HEK293 (cell line): ENCODE data around the gene LRRC8B.
A peak's percentile ranks its signal among the peaks of the same experiment; 100 is the strongest.

ENCODE experiments used
- CTCF ChIA-PET: fragments of 350-600 bp; formaldehyde crosslinking; extraction: SDS; loops from one replicate; lab custom pipeline; 2021; ENCODE audit warnings: antibody characterized with exemption; lab: Yijun Ruan, JAX
- POLR2A ChIA-PET: fragments of 300-600 bp; formaldehyde crosslinking; extraction: SDS; loops from one replicate; lab custom pipeline; 2020; ENCODE audit warnings: antibody characterized with exemption, inconsistent platforms; lab: Yijun Ruan, JAX
- H3K27ac ChIP-seq: fragments of 200-500 bp; sonication (Bioruptor generic); 2 replicates; pipeline ENCODE4 v1.5.1; 2014; ENCODE audit warnings: low read depth, low read length, control low read depth, inconsistent platforms; ENCODE audit errors: extremely low read depth
- H3K36me3 ChIP-seq, 2 experiments: fragments of 200-500 bp in 1 of 2; sonication (Bioruptor generic) in 1 of 2; 1 replicate in 1 of 2; 2 replicates in 1 of 2; pipeline ENCODE4 v1.5.1; 2014 to 2017; ENCODE audit warnings: inconsistent platforms in 2 of 2, low read length in 2 of 2; ENCODE audit not compliant: control insufficient read depth in 2 of 2, insufficient read depth in 1 of 2
- H3K4me1 ChIP-seq: fragments of 200-500 bp; sonication (Bioruptor generic); 2 replicates; pipeline ENCODE4 v1.5.1; 2014; ENCODE audit warnings: mild to moderate bottlenecking, low read length, inconsistent platforms; ENCODE audit not compliant: control insufficient read depth, insufficient read depth
- H3K4me3 ChIP-seq: 2 replicates; pipeline ENCODE4 v1.5.1; 2011; ENCODE audit warnings: low read depth, mild to moderate bottlenecking, control low read depth, low read length, moderate library complexity
- H3K9me3 ChIP-seq: fragments of 200-500 bp; sonication (Bioruptor generic); 2 replicates; pipeline ENCODE4 v1.5.1; 2014; ENCODE audit warnings: low read depth, low read length, inconsistent platforms; ENCODE audit not compliant: control insufficient read depth, insufficient read depth
- GFI1B ChIP-seq: fragments of 450-650 bp; formaldehyde crosslinking; IDR thresholded peaks from 2 replicates; pipeline ENCODE4 v1.5.1; 2016; ENCODE audit warnings: missing biosample characterization, missing genetic modification characterization
- GLIS2 ChIP-seq: fragments of 450-650 bp; formaldehyde crosslinking; IDR thresholded peaks from 2 replicates; pipeline ENCODE4 v1.5.1; 2016; ENCODE audit warnings: missing biosample characterization, missing genetic modification characterization
- HOXD13 ChIP-seq: sonication (generic); formaldehyde crosslinking; IDR thresholded peaks from 2 replicates; pipeline ENCODE4 v1.8.0; 2022; ENCODE audit warnings: missing genetic modification reagents, borderline replicate concordance
- KLF8 ChIP-seq: fragments of 450-650 bp; formaldehyde crosslinking; IDR thresholded peaks from 2 replicates; pipeline ENCODE4 v1.5.1; 2016; ENCODE audit warnings: missing biosample characterization, missing genetic modification characterization
- MZF1 ChIP-seq: fragments of 450-650 bp; formaldehyde crosslinking; IDR thresholded peaks from 2 replicates; pipeline ENCODE4 v1.5.1; 2017; ENCODE audit warnings: missing biosample characterization, missing genetic modification characterization, borderline replicate concordance
- SCRT2 ChIP-seq: fragments of 450-650 bp; formaldehyde crosslinking; IDR thresholded peaks from 2 replicates; pipeline ENCODE4 v1.5.1; 2016; ENCODE audit warnings: missing biosample characterization, missing genetic modification characterization
- SP7 ChIP-seq: fragments of 450-650 bp; formaldehyde crosslinking; IDR thresholded peaks from 2 replicates; pipeline ENCODE4 v1.5.1; 2016; ENCODE audit warnings: missing biosample characterization, missing genetic modification characterization
- ZBTB20 ChIP-seq: fragments of 450-650 bp; formaldehyde crosslinking; IDR thresholded peaks from 2 replicates; pipeline ENCODE4 v1.5.1; 2016; ENCODE audit warnings: missing biosample characterization, missing genetic modification characterization
- ZIC2 ChIP-seq: fragments of 450-650 bp; formaldehyde crosslinking; IDR thresholded peaks from 2 replicates; pipeline ENCODE4 v1.5.1; 2016; ENCODE audit warnings: missing biosample characterization, missing genetic modification characterization
- ZNF132 ChIP-seq: fragments of 450-650 bp; formaldehyde crosslinking; IDR thresholded peaks from 2 replicates; pipeline ENCODE4 v1.5.1; 2017; ENCODE audit warnings: missing biosample characterization, missing genetic modification characterization, borderline replicate concordance
- ZNF157 ChIP-seq: fragments of 450-650 bp; formaldehyde crosslinking; IDR thresholded peaks from 2 replicates; pipeline ENCODE4 v1.5.1; 2016; ENCODE audit warnings: missing biosample characterization, missing genetic modification characterization
- ZNF248 ChIP-seq: fragments of 450-650 bp; formaldehyde crosslinking; IDR thresholded peaks from 2 replicates; pipeline ENCODE4 v1.5.1; 2017; ENCODE audit warnings: missing biosample characterization, missing genetic modification characterization
- ZNF26 ChIP-seq: fragments of 450-650 bp; formaldehyde crosslinking; IDR thresholded peaks from 2 replicates; pipeline ENCODE4 v1.5.1; 2016; ENCODE audit warnings: missing biosample characterization, missing genetic modification characterization
- ZNF335 ChIP-seq: fragments of 450-650 bp; formaldehyde crosslinking; conservative IDR thresholded peaks from 2 replicates; pipeline ENCODE4 v1.5.1; 2016; ENCODE audit warnings: missing biosample characterization, missing genetic modification characterization
- ZNF394 ChIP-seq: fragments of 450-650 bp; formaldehyde crosslinking; IDR thresholded peaks from 2 replicates; pipeline ENCODE4 v1.5.1; 2016; ENCODE audit warnings: missing biosample characterization, missing genetic modification characterization, mild to moderate bottlenecking, moderate library complexity, borderline replicate concordance
- ZNF488 ChIP-seq: fragments of 450-650 bp; formaldehyde crosslinking; IDR thresholded peaks from 2 replicates; pipeline ENCODE4 v1.5.1; 2016; ENCODE audit warnings: missing biosample characterization, missing genetic modification characterization
- ZNF501 ChIP-seq: fragments of 450-650 bp; formaldehyde crosslinking; IDR thresholded peaks from 2 replicates; pipeline ENCODE4 v1.5.1; 2016; ENCODE audit warnings: missing biosample characterization, missing genetic modification characterization
- ZNF548 ChIP-seq: fragments of 450-650 bp; formaldehyde crosslinking; IDR thresholded peaks from 2 replicates; pipeline ENCODE4 v1.5.1; 2016; ENCODE audit warnings: missing biosample characterization, missing genetic modification characterization
- ZNF560 ChIP-seq: fragments of 450-650 bp; formaldehyde crosslinking; IDR thresholded peaks from 2 replicates; pipeline ENCODE4 v1.5.1; 2017; ENCODE audit warnings: missing biosample characterization, missing genetic modification characterization, borderline replicate concordance
- ZXDB ChIP-seq: fragments of 450-650 bp; formaldehyde crosslinking; IDR thresholded peaks from 2 replicates; pipeline ENCODE4 v1.5.1; 2016; ENCODE audit warnings: missing biosample characterization, missing genetic modification characterization
- TF ChIP-seq, protein P1 (sequence below): fragments of 450-650 bp; formaldehyde crosslinking; conservative IDR thresholded peaks from 2 replicates; pipeline ENCODE4 v1.5.1; 2016; ENCODE audit warnings: low read depth, missing biosample characterization, missing genetic modification characterization

LRRC8B gene

DNA sequence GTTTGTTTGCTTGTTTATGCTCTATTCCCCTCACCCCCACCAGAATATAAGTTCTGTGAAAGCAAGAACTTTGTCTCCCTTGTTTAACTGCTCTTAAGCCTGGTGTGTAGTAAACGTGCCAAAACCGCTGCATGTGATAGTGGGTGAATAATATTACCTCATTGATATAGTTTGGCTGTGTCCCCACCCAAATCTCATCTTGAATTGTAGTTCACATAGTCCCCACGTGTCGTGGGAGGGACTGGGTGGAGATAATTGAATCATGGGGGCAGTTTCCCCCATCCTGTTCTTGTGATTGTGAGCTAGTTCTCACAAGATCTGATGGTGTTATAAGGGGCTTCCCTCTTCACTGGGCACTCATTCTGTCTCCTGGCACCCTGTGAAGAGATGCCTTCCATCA, 7.6 kb downstream of the LRRC8B start:
- no peaks in the 10 kb centered on the region for H3K9me3 ChIP-seq
- CTCF ChIA-PET: interaction anchor here (0.6 kb wide), 1 partner anchor 13 kb away, joined by 3 read pairs; no protein-coding TSS in a partner anchor
- H3K4me3 ChIP-seq: no peak overlapping the region
- peak; percentile 74; the same call in 1 of the 2 replicates for TF ChIP-seq MZF1 (tag by site-specific recombination)
- no peak for TF ChIP-seq HOXD13 (CRISPR knock-in tag)
- H3K4me1 ChIP-seq: no peaks in the 10 kb centered on the region
- no peak overlapping the region for H3K27ac ChIP-seq
- POLR2A ChIA-PET: no interaction called here
- H3K36me3 ChIP-seq: peaks cover 0 to 3% of the 10 kb centered on the region in 2 experiments; a peak in 1 of 3 replicates

GRCh38 chr1:89532866-89533265, 8.2 kb downstream of the LRRC8B start:
- POLR2A ChIA-PET: no interaction called here
- TF ChIP-seq ZIC2 (tag by site-specific recombination) (no peak), GFI1B (no peak), ZNF488 (tag by site-specific recombination) (no peak), ZNF132 (no peak), ZXDB (tag by site-specific recombination) (no peak), ZNF394 (tag by site-specific recombination) (no peak), ZNF26 (tag by site-specific recombination) (no peak), ZNF335 (tag by site-specific recombination) (no peak), ZNF157 (tag by site-specific recombination) (no peak), HOXD13 (CRISPR knock-in tag) (no peak), GLIS2 (tag by site-specific recombination) (no peak), ZBTB20 (no peak), SCRT2 (tag by site-specific recombination) (no peak), ZNF560 (tag by site-specific recombination) (no peak), SP7 (no peak), ZNF501 (tag by site-specific recombination) (no peak), ZNF548 (tag by site-specific recombination) (no peak), ZNF248 (tag by site-specific recombination) (no peak), KLF8 (tag by site-specific recombination) (no peak)
- TF ChIP-seq, protein P1, sequence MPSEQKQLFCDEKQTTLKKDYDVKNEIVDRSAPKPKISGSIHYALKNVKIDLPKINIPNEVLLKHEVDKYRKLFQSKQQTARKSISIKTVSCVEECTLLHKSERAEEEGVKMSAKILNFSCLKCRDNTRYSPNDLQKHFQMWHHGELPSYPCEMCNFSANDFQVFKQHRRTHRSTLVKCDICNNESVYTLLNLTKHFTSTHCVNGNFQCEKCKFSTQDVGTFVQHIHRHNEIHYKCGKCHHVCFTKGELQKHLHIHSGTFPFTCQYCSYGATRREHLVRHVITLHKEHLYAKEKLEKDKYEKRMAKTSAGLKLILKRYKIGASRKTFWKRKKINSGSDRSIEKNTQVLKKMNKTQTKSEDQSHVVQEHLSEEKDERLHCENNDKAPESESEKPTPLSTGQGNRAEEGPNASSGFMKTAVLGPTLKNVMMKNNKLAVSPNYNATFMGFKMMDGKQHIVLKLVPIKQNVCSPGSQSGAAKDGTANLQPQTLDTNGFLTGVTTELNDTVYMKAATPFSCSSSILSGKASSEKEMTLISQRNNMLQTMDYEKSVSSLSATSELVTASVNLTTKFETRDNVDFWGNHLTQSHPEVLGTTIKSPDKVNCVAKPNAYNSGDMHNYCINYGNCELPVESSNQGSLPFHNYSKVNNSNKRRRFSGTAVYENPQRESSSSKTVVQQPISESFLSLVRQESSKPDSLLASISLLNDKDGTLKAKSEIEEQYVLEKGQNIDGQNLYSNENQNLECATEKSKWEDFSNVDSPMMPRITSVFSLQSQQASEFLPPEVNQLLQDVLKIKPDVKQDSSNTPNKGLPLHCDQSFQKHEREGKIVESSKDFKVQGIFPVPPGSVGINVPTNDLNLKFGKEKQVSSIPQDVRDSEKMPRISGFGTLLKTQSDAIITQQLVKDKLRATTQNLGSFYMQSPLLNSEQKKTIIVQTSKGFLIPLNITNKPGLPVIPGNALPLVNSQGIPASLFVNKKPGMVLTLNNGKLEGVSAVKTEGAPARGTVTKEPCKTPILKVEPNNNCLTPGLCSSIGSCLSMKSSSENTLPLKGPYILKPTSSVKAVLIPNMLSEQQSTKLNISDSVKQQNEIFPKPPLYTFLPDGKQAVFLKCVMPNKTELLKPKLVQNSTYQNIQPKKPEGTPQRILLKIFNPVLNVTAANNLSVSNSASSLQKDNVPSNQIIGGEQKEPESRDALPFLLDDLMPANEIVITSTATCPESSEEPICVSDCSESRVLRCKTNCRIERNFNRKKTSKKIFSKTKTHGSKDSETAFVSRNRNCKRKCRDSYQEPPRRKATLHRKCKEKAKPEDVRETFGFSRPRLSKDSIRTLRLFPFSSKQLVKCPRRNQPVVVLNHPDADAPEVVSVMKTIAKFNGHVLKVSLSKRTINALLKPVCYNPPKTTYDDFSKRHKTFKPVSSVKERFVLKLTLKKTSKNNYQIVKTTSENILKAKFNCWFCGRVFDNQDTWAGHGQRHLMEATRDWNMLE (tag by site-specific recombination): no peak
- no peak overlapping the region for H3K4me3 ChIP-seq
- peaks cover 0 to 3% of the 10 kb centered on the region in 2 experiments; a peak in 1 of 3 replicates for H3K36me3 ChIP-seq
- no peak overlapping the region for H3K27ac ChIP-seq
- CTCF ChIA-PET: no interaction called here
- no peaks in the 10 kb centered on the region for H3K9me3 ChIP-seq
- no peaks in the 10 kb centered on the region for H3K4me1 ChIP-seq
